Adrenal gland (tissue), 12 donors: ENCODE results near the gene FNDC5. TPM values are rescaled to one million over a fixed set of nuclear protein-coding genes. Genes with fewer than 3 reads are reported as not detected.
A peak's percentile ranks its signal among the peaks of the same experiment; 100 is the strongest.

Experiments used
- DNase-seq, 7 donors: peaks; one replicate each; pipeline ENCODE4 v3.0.0-alpha.2; 2019 to 2020
- H3K27ac ChIP-seq, 5 donors: fragments of 200-600 bp; sonication (generic) in 4 of 5; 1 replicate in 3 of 5; 2 replicates in 2 of 5; pipeline versions ENCODE4 v1.5.1 to v1.8.0; 2016 to 2020; ENCODE audit warnings: mild to moderate bottlenecking in 1 of 5
- H3K27me3 ChIP-seq: fragments of 200-600 bp; 2 replicates; pipeline ENCODE4 v1.8.0; 2021
- H3K36me3 ChIP-seq, 2 donors: fragments of 200-600 bp; replicated peaks in 1 of 2; 1 replicate in 1 of 2; 2 replicates in 1 of 2; pipeline versions ENCODE4 v1.5.1 to v1.8.0; 2018 to 2022
- H3K4me1 ChIP-seq, 2 donors: fragments of 200-600 bp; replicated peaks in 1 of 2; 1 replicate in 1 of 2; 2 replicates in 1 of 2; pipeline versions ENCODE4 v1.5.1 to v1.8.0; 2018 to 2021
- H3K4me3 ChIP-seq, 4 donors: fragments of 200-600 bp; sonication (generic) in 3 of 4; one replicate each; pipeline ENCODE4 v1.5.1; 2016 to 2018
- H3K9me3 ChIP-seq, 3 donors: fragments of 200-600 bp; sonication (generic) in 1 of 3; replicated peaks in 1 of 3; 1 replicate in 2 of 3; 2 replicates in 1 of 3; pipeline versions ENCODE4 v1.5.1 to v1.8.0; 2016 to 2021
- CTCF ChIP-seq, 6 experiments: fragments of 450-650 bp in 4 of 6; fragments of 200-600 bp in 2 of 6; sonication (generic) in 1 of 6; IDR thresholded peaks; 1 replicate in 5 of 6; 2 replicates in 1 of 6; pipeline versions ENCODE4 v1.5.1 to v1.8.0; 2016 to 2021; ENCODE audit warnings: antibody characterized with exemption in 6 of 6, mild to moderate bottlenecking in 2 of 6, moderate library complexity in 1 of 6
- POLR2A ChIP-seq, 2 donors: fragments of 450-650 bp; IDR thresholded peaks; one replicate each; pipeline ENCODE4 v1.6.1; 2017; ENCODE audit warnings: antibody characterized with exemption in 2 of 2, mild to moderate bottlenecking in 2 of 2, moderate library complexity in 1 of 2
- WGBS, 4 donors: extraction: QIAGEN DNeasy Blood & Tissue Kit in 2 of 4; methylation state at CpG; one replicate each; pipeline versions ENCODE4 v1.1.5 to v1.1.7; 2013 to 2017; 5-methylcytosine and 5-hydroxymethylcytosine counted together
- intact Hi-C, 2 donors: fragments of 100-400 bp; cut with DNase I; formaldehyde crosslinking; loops; one replicate each; pipeline versions ENCODE4 v1.14.1 to v1.15.0; 2022 to 2023
- polyA plus RNA-seq, 3 donors: library from polyadenylated mRNA; stranded (reverse); fragments of 200-250 nt in 2 of 3; fragments of 350-450 nt in 1 of 3; fragmentation: Illumina TruSeq in 1 of 3; extraction: RNeasy Lipid Tissue Mini Kit (QIAGEN cat#74804) in 1 of 3; gene quantifications; one replicate each; pipeline ENCODE4 v1.2.3, GENCODE V29; 2013 to 2014
- total RNA-seq, 9 donors: library from RNA; depleted of rRNA in 4 of 9; stranded (reverse); fragments of >200 nt in 4 of 9; fragments of 120-200 nt in 1 of 9; fragmentation: NEBNext Ultra II Directional in 1 of 9; extraction: Animal tissue kit (Norgen Biotek cat#: 25700) in 1 of 9; gene quantifications; one replicate each; pipeline versions ENCODE4 v1.1.0 to v1.2.4, GENCODE V29; 2013 to 2023
- donor health status: healthy with polysubstance abuse.
- donor health status: Bipolar disorder and iron deficiency.
- donor health status: DM: yes; HTN: yes; CAD: no.
- donor health status: DM: no; HTN: no; CAD: no.
- donor health status: DM: no; HTN: no; CAD: no.
- donor health status: DM: yes; HTN: yes; CAD: no.

FNDC5 gene
- total and polyA plus RNA-seq, 12 donors, result 12.6 to 72.0 (median 39.0) TPM

DNA sequence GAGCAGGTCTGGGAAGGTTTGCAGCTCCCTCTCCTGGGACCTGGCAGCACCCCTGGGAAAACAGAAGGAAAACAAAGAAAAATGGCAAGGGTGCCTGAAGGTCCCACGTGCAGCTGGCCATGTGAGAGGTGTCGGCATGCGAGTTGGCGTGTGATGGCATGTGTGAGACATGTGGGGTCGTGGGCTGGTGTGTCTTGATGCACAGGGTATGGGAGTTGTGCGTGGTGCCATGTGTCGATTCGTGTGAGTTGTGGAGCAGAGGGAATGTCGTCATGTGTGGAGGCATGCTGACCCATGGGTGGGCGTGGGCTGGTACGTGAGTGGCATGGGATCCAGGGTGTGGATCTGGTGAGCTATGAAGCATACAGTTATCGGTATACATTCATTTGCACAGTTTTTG, 16.9 kb upstream of the FNDC5 start:
- no peak overlapping the region for H3K27ac ChIP-seq
- peaks cover 0 to 9% of the 10 kb centered on the region in 2 donors for H3K4me1 ChIP-seq
- DNase-seq, result no peak
- intact Hi-C loops, result no loop called here
- no peak overlapping the region for H3K4me3 ChIP-seq
- 76 to 83% (median 76%) methylated on average over 12 of the region's 12 CpGs for WGBS, 4 donors
- TF ChIP-seq POLR2A (IDR thresholded peaks at IDR 0.05), result no peak
- TF ChIP-seq CTCF (IDR thresholded peaks at IDR 0.05), result no peak
- no peaks in the 10 kb centered on the region for H3K9me3 ChIP-seq
- H3K36me3 ChIP-seq, result no peaks in the 10 kb centered on the region
- peaks cover 31% of the 10 kb centered on the region for H3K27me3 ChIP-seq

GRCh38 chr1:32886828-32887414, 16.2 kb upstream of the FNDC5 start:
- TF ChIP-seq CTCF (IDR thresholded peaks at IDR 0.05), result no peak
- no peak for TF ChIP-seq POLR2A (IDR thresholded peaks at IDR 0.05)
- 35 to 45% (median 37%) methylated on average over 3 to 19 of the region's 19 CpGs for WGBS, 4 donors
- no peaks in the 10 kb centered on the region for H3K36me3 ChIP-seq
- H3K27me3 ChIP-seq, result peaks cover 24% of the 10 kb centered on the region
- DNase-seq, result no peak
- intact Hi-C loops, result no loop called here
- H3K9me3 ChIP-seq, result no peaks in the 10 kb centered on the region
- H3K4me1 ChIP-seq, result peaks cover 0 to 8% of the 10 kb centered on the region in 2 donors
- H3K4me3 ChIP-seq, result no peak overlapping the region
- no peak overlapping the region for H3K27ac ChIP-seq

GRCh38 chr1:32886004-32886827, 15.5 kb upstream of the FNDC5 start, which contains the start of gene HPCA:
HPCA (plus strand) TSS chr1:32886491; CDS start chr1:32888899, 2,408 bp downstream.
- 3 to 16% (median 3%) methylated on average over 7 to 79 of the region's 79 CpGs for WGBS, 4 donors
- Histone ChIP-seq H3K36me3 (no peaks in the 10 kb centered on the region), H3K4me1 (peaks cover 0 to 8% of the 10 kb centered on the region in 2 donors), H3K9me3 (no peaks in the 10 kb centered on the region), H3K27ac (no peak within 1 kb of the TSS), H3K4me3 (peak within 1 kb of the TSS in 1 of 4 donors; percentile 19), H3K27me3 (peaks cover 24% of the 10 kb centered on the region)
- TF ChIP-seq CTCF (IDR thresholded peaks at IDR 0.05) (peak; percentile 28 to 44 (median 39)), POLR2A (IDR thresholded peaks at IDR 0.05) (no peak)
- intact Hi-C loops, result no loop called here
- DNase-seq, result peak; percentile 61 to 77 (median 67)

GRCh38 chr1:32885676-32886003, 14.9 kb upstream of the FNDC5 start:
- H3K4me3 ChIP-seq, result no peak overlapping the region
- H3K27me3 ChIP-seq, result peaks cover 24% of the 10 kb centered on the region
- intact Hi-C loops, result no loop called here
- H3K9me3 ChIP-seq, result no peaks in the 10 kb centered on the region
- H3K27ac ChIP-seq, result no peak overlapping the region
- no peaks in the 10 kb centered on the region for H3K36me3 ChIP-seq
- peaks cover 0 to 8% of the 10 kb centered on the region in 2 donors for H3K4me1 ChIP-seq
- no peak for DNase-seq
- 24 to 30% (median 25%) methylated on average over 7 to 8 of the region's 8 CpGs for WGBS, 4 donors
- no peak for TF ChIP-seq CTCF (IDR thresholded peaks at IDR 0.05)
- no peak for TF ChIP-seq POLR2A (IDR thresholded peaks at IDR 0.05)
